Measurements from ENCODE around the gene CENPVL3. TPM values are rescaled to one million over a fixed set of nuclear protein-coding genes. Genes with fewer than 3 reads are reported as not detected.
"Not testable (repeated sequence)": the region's sequence is repeated elsewhere in the genome, so short reads cannot be mapped to it uniquely, and the experiment has no call there.

The CENPVL3 gene
- total RNA-seq, result not detected
- long read RNA-seq, result 0 reads

DNA sequence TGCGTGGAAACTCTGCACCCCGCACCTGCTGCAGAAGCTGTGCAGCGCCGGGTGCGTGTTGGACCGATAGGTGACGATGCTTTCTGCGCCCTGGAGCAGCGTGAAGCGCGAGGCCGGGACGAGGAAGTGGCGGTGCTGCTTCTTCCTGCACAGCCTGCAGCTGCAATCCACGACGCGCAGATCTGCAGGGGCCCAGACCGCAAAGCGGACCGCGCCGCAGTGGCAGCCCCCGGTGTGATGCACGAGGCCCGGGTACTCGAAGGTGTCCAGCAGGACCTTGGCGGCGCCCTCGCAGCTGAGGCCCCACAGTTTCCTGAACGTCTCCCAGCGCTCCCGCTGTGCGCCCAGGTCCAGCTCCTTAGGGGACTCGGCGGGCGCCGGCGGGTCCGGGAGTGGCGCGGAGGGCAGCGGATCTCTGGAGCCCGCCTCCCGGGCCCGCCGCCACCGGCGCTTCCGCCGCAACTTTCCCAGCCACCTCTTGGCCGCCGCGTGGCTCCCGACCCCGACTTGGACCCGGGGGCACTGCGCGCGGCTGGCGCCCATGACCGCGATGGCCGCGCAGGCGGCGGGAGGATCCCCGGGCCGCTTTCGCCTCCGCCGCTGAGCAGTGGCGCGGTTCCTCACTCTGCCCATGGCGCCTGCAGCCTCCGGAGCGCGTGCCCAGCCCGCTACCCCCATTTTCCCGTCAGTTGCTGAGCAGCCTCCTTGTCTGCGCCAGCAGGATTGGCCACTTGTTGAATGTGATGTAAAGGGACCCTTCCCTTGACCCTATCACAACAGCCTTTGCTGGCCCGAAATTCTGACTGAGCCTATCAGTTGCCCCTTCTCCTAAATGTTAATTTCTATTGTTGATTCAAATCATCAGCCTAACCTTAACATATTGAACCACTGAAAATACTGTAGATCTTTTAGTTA, at the start of gene CENPVL3:
Gene CENPVL3, minus strand, starts transcription at position 672 of the 915 bp plus-strand sequence. Its CDS starts 39 bp downstream, at position 633.
- intact Hi-C loops (cut with DNase I); H3K27me3 ChIP-seq (ENCODE audit: low read depth); H3K27ac ChIP-seq; H3K9me3 ChIP-seq; H3K36me3 ChIP-seq; H3K4me3 ChIP-seq; ATAC-seq; DNase-seq; H3K4me1 ChIP-seq: not testable (repeated sequence)

DNA sequence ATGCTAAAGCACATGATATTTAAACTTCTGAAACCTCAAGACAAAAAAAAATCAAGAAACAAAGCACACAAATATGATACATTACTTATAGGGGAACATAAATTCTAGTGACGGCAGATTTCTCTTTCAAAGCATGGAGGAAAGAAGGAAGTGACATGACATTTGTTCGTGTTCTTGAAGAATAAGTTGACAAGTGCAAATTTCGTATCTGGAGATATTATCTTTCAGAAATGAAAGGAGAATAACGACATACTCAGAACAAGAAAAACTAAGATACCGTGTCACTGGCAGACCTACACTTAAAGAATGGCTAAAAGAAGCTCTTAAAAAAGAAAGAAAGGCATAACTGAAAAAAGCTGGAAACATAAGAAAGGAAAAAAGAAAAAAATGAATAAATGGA, 47.3 kb upstream of the CENPVL3 start:
- Histone ChIP-seq H3K9me3 (no peaks in the 10 kb centered on the region), H3K27ac (no peak overlapping the region), H3K27me3 (ENCODE audit: low read depth) (no peaks in the 10 kb centered on the region), H3K4me1 (no peaks in the 10 kb centered on the region), H3K36me3 (no peaks in the 10 kb centered on the region), H3K4me3 (no peak overlapping the region)
- DNase-seq, result no peak
- intact Hi-C loops (cut with DNase I), result no loop called here
- TF ChIP-seq, protein P1, sequence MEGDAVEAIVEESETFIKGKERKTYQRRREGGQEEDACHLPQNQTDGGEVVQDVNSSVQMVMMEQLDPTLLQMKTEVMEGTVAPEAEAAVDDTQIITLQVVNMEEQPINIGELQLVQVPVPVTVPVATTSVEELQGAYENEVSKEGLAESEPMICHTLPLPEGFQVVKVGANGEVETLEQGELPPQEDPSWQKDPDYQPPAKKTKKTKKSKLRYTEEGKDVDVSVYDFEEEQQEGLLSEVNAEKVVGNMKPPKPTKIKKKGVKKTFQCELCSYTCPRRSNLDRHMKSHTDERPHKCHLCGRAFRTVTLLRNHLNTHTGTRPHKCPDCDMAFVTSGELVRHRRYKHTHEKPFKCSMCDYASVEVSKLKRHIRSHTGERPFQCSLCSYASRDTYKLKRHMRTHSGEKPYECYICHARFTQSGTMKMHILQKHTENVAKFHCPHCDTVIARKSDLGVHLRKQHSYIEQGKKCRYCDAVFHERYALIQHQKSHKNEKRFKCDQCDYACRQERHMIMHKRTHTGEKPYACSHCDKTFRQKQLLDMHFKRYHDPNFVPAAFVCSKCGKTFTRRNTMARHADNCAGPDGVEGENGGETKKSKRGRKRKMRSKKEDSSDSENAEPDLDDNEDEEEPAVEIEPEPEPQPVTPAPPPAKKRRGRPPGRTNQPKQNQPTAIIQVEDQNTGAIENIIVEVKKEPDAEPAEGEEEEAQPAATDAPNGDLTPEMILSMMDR (IDR thresholded peaks at IDR 0.05), result no peak
- no peak for ATAC-seq

DNA sequence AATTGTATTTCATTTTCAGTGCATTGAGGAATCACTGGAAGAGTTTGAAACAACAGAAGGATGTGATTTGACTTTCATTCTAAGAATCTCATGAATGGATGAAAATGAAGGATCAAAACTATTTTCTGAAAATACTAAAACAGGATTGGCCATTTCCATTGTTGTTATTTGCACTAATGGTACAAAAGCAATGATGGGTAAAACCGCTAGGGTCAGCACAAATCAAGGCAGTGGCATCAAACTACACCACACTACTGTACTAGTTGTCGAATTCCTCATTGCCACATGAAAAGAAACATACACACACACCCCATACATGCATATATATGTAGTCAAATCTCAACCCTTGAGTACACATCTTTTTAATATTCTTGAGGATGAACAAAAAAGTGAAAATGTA, 24.7 kb upstream of the CENPVL3 start:
- ATAC-seq (no peak), DNase-seq (no peak)
- no peak overlapping the region for H3K27ac ChIP-seq
- H3K9me3 ChIP-seq, result no peaks in the 10 kb centered on the region
- H3K4me1 ChIP-seq, result no peaks in the 10 kb centered on the region
- no peak overlapping the region for H3K4me3 ChIP-seq
- intact Hi-C loops (cut with DNase I), result no loop called here
- TF ChIP-seq, protein P1 (IDR thresholded peaks at IDR 0.05), result no peak
- H3K27me3 ChIP-seq (ENCODE audit: low read depth), result no peaks in the 10 kb centered on the region
- no peaks in the 10 kb centered on the region for H3K36me3 ChIP-seq

DNA sequence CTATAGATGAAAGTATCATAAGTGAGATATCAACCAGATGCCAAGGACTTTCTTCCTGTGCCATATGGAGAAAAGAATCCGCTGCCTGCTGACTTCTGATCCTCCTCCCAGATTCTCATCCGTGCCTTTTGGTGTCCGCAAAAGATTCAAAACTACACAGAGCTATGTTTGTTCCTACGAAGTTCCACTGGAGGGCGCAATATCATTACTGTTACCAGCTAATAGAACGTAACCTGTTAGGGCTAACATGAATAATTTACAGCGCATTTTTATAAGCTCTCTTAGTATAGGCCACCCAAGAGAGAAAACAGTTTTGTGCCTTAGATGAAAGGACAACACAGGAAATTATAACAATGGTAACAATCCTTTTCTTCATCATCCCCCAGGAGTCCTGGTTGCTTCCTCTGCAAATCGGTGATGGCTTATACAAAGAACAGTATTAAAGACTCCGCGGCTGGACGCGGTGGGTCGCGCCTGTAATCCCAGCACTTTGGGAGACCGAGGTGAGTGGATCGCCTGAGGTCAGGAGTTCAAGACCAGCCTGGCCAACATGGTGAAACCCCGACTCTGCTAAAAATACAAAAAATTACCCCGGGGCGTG, 22.8 kb upstream of the CENPVL3 start:
- Histone ChIP-seq H3K4me3 (no peak overlapping the region), H3K36me3 (no peaks in the 10 kb centered on the region), H3K4me1 (no peaks in the 10 kb centered on the region), H3K9me3 (no peaks in the 10 kb centered on the region), H3K27me3 (ENCODE audit: low read depth) (no peaks in the 10 kb centered on the region), H3K27ac (no peak overlapping the region)
- DNase-seq, result no peak
- intact Hi-C loops (cut with DNase I), result no loop called here
- no peak for ATAC-seq
- TF ChIP-seq, protein P1 (IDR thresholded peaks at IDR 0.05), result peak; percentile 36

DNA sequence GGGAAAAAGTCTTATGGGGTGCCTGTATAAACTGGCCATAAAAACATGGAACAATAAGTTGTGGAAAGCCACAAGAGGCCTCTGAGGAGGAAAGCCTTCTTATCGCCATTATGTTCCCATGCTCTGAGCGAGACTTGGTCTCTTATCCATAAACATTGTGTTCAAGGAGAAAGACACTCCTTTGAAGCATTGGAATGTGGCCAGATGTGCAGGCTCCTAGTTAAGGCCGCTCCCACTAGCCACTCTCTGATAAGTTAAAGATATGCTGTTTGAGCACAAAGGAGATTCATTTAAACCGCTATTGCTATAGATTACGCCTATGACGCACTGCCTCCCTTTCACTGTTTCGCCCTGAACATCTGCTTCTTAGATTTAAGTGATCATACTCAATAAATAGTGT, 17.8 kb upstream of the CENPVL3 start:
- H3K4me1 ChIP-seq; H3K4me3 ChIP-seq; ATAC-seq; H3K9me3 ChIP-seq; H3K27me3 ChIP-seq (ENCODE audit: low read depth); DNase-seq; H3K36me3 ChIP-seq; intact Hi-C loops (cut with DNase I); H3K27ac ChIP-seq: not testable (repeated sequence)

DNA sequence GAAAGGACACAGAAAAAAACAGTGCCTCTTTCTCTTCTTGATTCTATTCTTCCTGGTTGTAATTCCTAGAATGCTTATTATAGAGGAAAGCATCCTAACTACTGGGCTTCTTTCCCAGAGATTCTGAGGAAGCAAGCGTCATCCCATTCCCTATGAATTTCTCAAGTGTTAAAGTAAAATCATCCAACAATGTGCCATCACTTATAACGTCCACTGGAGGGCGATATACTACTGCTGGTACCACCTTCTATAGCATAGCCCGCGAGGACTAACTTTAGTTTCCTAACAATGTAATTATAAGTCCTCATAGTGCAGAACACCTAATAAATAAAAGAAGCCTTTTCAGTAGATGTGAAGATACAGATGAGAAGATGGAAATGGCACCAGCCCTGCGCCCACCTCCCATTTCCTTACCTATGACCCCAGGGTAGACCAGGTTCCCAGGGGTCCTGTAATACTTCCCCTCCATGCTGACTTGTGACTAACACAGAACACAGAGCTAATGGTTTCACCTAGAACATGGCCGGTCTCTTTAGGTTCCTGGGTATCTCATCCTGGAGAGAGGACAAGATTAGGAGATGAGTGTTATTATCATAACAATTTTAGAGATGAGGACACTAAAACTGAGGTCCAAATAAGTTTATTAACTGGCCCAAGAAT, 4.2 kb downstream of the CENPVL3 start:
- intact Hi-C loops (cut with DNase I), result no loop called here
- Histone ChIP-seq H3K4me3 (no peak overlapping the region), H3K9me3 (no peaks in the 10 kb centered on the region), H3K27ac (no peak overlapping the region), H3K27me3 (ENCODE audit: low read depth) (no peaks in the 10 kb centered on the region), H3K36me3 (no peaks in the 10 kb centered on the region), H3K4me1 (no peaks in the 10 kb centered on the region)
- ATAC-seq (no peak), DNase-seq (no peak)
- TF ChIP-seq, protein P1 (IDR thresholded peaks at IDR 0.05), result peak; percentile 41

All from lower lobe of right lung (tissue), 2 donors.